Mammary epithelial cell (primary cell): ENCODE data around the gene KDM4B.

Source experiments
- CTCF ChIP-seq, 2 donors: IDR thresholded peaks in 1 of 2; conservative IDR thresholded peaks in 1 of 2; 2 replicates each; pipeline ENCODE4 v1.5.1; 2011 to 2012; ENCODE audit warnings: inconsistent platforms in 2 of 2, low read length in 2 of 2, mild to moderate bottlenecking in 2 of 2, control low read depth in 1 of 2, low read depth in 1 of 2; ENCODE audit not compliant: insufficient read depth in 1 of 2; ENCODE audit errors: extremely low read depth in 1 of 2
- EZH2 ChIP-seq: IDR thresholded peaks from 2 replicates; pipeline ENCODE4 v1.6.1; 2012; ENCODE audit warnings: low read length, inconsistent platforms, borderline replicate concordance

GRCh38 chr19:5181329-5181728 lies 212.4 kb downstream of the KDM4B start:
- no peak for TF ChIP-seq CTCF (conservative IDR thresholded peaks at IDR 0.05 in 1 of 2, IDR thresholded peaks at IDR 0.05 in 1 of 2; ENCODE audit: extremely low read depth in 1 of 2, insufficient read depth in 1 of 2, low read depth in 1 of 2, low read length in 2 of 2)
- no peak for TF ChIP-seq EZH2
